ENCODE results near the gene CHD9NB. TPM values are rescaled to one million over a fixed set of nuclear protein-coding genes. Genes with fewer than 3 reads are reported as not detected.

CHD9NB gene
- total and polyA plus RNA-seq, 10 of the 15 experiments (the other 5 are each of a cell fraction or from before 2014, with no cell fraction given) = 0.14 to 1.6 (median 0.73) TPM

- TF ChIP-seq ATF3 (IDR thresholded peaks at IDR 0.05; ENCODE audit: borderline replicate concordance, extremely low read depth, low read depth, low read length) (no peak), PRDM15 (CRISPR knock-in tag; IDR thresholded peaks at IDR 0.05) (no peak), ZNF24 (IDR thresholded peaks at IDR 0.05) (no peak), FOS (IDR thresholded peaks at IDR 0.05; ENCODE audit: borderline replicate concordance, extremely low read depth, insufficient read length) (no peak), CREB1 (IDR thresholded peaks at IDR 0.05; ENCODE audit: low read depth) (0 out of 2 replicates have a peak, but pooled peaks have one; percentile 18), JUNB (IDR thresholded peaks at IDR 0.05) (no peak), SMARCA5 (IDR thresholded peaks at IDR 0.05) (no peak), BRCA1 (IDR thresholded peaks at IDR 0.05; ENCODE audit: low read depth, low read length) (no peak), PAX8 (IDR thresholded peaks at IDR 0.05) (no peak), NFYA (IDR thresholded peaks at IDR 0.05; ENCODE audit: borderline replicate concordance, low read depth, low read length) (no peak), HSF1 (IDR thresholded peaks at IDR 0.05; ENCODE audit: low read depth, low read length) (no peak), HDAC2 (IDR thresholded peaks at IDR 0.05) (no peak), TCF3 (IDR thresholded peaks at IDR 0.05; ENCODE audit: borderline replicate concordance, insufficient read depth, low read depth, low read length) (no peak), PKNOX1 (IDR thresholded peaks at IDR 0.05) (no peak), E2F8 (IDR thresholded peaks at IDR 0.05; ENCODE audit: low read depth, partially characterized antibody) (no peak), CBX3 (IDR thresholded peaks at IDR 0.05; ENCODE audit: borderline replicate concordance, low read depth) (no peak), ZNF384 (IDR thresholded peaks at IDR 0.05; ENCODE audit: borderline replicate concordance, low read depth, low read length) (no peak), NKRF (conservative IDR thresholded peaks at IDR 0.05) (no peak)
Observed at GRCh38 chr16:53094013-53094630, 41.4 kb upstream of the CHD9NB start (continued).

Data from GM12878 (cell line).